NCI-H2029 treated with DMSO at 0.1 percent for 48 hours (cell line): ENCODE data around the gene GNAQ.
A peak's percentile ranks its signal among the peaks of the same experiment; 100 is the strongest.

Experiments
- DNase-seq: peaks from one replicate; lab custom pipeline; 2025; lab: John Stamatoyannopoulos, UW

Gene GNAQ

GRCh38 chr9:77815260-77815659, 216.4 kb downstream of the GNAQ start:
- no peak for DNase-seq

GRCh38 chr9:77811832-77812231, 219.8 kb downstream of the GNAQ start:
- DNase-seq: no peak

GRCh38 chr9:77810637-77811119, 220.9 kb downstream of the GNAQ start:
- DNase-seq: no peak

GRCh38 chr9:77810047-77810446, 221.6 kb downstream of the GNAQ start:
- no peak for DNase-seq

GRCh38 chr9:77809552-77809951, 222.1 kb downstream of the GNAQ start:
- no peak for DNase-seq

- DNase-seq: no peak
Measured at GRCh38 chr9:77808751-77809081, 222.9 kb downstream of the GNAQ start.

GRCh38 chr9:77807846-77808750, 223.5 kb downstream of the GNAQ start:
- no peak for DNase-seq

- DNase-seq: no peak
Measured at GRCh38 chr9:77807281-77807683, 224.3 kb downstream of the GNAQ start.

- no peak for DNase-seq
Measured at GRCh38 chr9:77806741-77807140, 224.9 kb downstream of the GNAQ start.

GRCh38 chr9:77805810-77806209, 225.8 kb downstream of the GNAQ start:
- DNase-seq: peak; percentile 26

GRCh38 chr9:77803423-77803822, 228.2 kb downstream of the GNAQ start:
- DNase-seq: no peak

GRCh38 chr9:77802515-77803293, 228.9 kb downstream of the GNAQ start:
- peak; percentile 92 for DNase-seq

- no peak for DNase-seq
Measured at GRCh38 chr9:77802064-77802463, 229.5 kb downstream of the GNAQ start.

GRCh38 chr9:77800924-77801551, 230.6 kb downstream of the GNAQ start:
- peak; percentile 42 for DNase-seq

GRCh38 chr9:77798140-77798539, 233.5 kb downstream of the GNAQ start:
- no peak for DNase-seq

- DNase-seq: no peak
Measured at GRCh38 chr9:77794985-77795384, 236.6 kb downstream of the GNAQ start.

GRCh38 chr9:77793849-77794248, 237.8 kb downstream of the GNAQ start:
- peak; percentile 44 for DNase-seq

GRCh38 chr9:77789891-77790290, 241.7 kb downstream of the GNAQ start:
- no peak for DNase-seq

GRCh38 chr9:77785341-77785740, 246.3 kb downstream of the GNAQ start:
- DNase-seq: no peak

- DNase-seq: no peak
Measured at GRCh38 chr9:77783518-77783917, 248.1 kb downstream of the GNAQ start.

GRCh38 chr9:77779010-77779409, 252.6 kb downstream of the GNAQ start:
- DNase-seq: no peak

GRCh38 chr9:77773381-77773780, 258.2 kb downstream of the GNAQ start:
- DNase-seq: no peak

GRCh38 chr9:77772646-77773045, 259.0 kb downstream of the GNAQ start:
- DNase-seq: no peak
